NCI-H526 (cell line): Measurements from ENCODE around the gene MEIOSIN.
"Not testable (repeated sequence)": the region's sequence is repeated elsewhere in the genome, so short reads cannot be mapped to it uniquely, and the experiment has no call there.

Source experiments
- DNase-seq, 2 experiments: peaks; one replicate each; lab custom pipeline; 2025; lab: John Stamatoyannopoulos, UW

The MEIOSIN gene, protein sequence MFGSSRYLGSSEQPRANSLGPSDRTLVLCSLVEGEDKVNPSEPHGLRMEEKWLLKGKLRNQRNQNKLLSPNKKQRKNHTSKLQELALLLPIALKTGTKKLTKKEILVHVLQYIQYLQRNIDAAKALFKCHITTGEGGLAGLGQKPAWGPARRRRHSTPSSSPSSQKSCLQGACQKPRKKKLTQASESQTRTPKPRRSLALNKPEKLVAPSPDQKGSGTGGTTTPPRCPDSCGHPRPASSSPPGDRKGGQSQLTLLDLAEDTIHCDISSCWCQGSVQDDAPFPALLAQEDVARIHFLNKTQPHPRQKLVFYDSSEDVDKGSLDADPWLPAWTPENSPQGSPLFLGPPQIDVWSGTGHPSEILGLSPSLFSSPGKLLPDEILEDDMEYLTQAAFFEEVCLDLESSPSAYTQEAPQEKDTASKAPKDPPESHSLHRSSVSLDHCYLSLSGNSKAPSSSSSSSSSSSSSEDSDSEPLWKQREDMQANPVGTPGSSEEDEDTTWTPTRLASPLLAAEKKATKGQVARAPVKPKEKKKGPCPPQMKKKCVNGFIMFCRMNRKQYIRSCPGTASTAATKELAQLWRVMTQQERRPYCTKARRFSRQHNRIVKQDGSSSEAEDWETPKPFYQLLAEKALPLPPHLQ

DNA sequence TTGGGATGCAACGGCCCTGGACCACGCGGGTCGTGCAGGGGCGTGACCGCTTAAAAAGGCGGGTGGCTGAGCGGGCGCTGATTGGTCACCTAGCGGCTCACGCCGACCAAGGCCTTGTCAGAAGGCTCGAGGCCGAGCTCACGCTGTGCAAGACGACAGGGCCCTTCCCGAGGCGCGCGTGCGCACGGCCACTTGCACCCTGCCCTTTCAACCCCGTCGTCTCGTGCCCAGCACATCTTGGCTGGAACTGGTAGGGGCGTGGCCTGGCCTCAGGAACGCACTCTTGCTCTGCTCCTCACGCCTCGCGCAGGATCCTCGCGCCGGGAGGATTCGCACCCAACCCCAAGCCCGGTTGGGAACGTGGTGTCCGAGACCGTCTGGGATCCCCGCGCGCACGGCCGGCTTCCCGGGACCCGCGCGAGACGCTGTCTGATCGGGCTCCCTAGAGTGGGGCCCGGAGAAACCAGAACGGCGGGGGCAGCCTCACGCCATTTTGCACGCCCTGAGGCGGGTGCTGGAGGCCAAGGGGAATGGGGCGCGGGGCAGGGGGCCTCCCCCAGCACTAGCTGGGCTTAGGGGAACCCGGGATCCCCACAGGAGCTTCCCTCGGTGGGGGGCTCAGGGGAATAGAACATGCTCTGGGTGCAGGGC lies at the start of gene MEIOSIN:
TSS of gene MEIOSIN (plus strand) at position 280 of the 651 bp plus-strand sequence. CDS start 1,938 bp downstream, outside the sequence.
- DNase-seq, result no peak

DNA sequence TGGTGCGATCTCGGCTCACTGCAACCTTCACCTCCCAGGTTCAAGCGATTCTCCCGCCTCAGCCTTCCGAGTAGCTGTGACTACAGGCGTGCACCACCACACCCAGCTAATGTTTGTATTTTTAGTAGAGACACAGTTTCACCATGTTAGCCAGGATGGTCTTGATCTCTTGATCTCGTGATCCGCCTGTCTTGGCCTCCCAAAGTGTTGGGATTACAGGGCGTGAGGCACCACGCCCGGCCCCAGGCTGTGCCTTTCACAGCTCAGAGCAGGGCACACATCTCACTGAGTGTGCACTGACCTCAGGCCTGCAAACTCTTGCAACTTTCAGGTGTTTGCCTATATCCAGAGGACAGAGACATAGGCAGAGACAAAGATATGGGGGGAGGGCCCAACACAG lies 48.2 kb upstream of the MEIOSIN start:
- not testable (repeated sequence) for DNase-seq

DNA sequence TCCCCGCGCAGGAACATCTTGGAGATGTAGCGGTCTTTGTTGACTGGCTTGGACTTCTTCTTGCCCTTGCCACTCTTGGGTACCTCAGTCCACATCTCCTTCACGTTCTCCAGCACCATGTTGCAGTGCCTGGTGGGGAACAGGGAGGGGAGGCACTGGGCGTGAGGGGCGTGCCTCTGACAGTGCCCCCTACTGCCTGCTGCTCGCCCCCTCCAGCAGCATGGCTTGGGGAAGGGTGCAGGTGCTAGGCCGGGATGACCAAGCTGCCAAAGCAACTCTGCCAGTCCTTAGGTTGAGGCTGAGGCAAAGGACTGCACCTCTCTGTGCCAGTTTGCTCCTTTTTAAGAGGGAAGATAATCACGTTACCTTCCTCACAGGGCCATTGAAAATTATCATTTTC lies 45.6 kb upstream of the MEIOSIN start:
- no peak for DNase-seq

DNA sequence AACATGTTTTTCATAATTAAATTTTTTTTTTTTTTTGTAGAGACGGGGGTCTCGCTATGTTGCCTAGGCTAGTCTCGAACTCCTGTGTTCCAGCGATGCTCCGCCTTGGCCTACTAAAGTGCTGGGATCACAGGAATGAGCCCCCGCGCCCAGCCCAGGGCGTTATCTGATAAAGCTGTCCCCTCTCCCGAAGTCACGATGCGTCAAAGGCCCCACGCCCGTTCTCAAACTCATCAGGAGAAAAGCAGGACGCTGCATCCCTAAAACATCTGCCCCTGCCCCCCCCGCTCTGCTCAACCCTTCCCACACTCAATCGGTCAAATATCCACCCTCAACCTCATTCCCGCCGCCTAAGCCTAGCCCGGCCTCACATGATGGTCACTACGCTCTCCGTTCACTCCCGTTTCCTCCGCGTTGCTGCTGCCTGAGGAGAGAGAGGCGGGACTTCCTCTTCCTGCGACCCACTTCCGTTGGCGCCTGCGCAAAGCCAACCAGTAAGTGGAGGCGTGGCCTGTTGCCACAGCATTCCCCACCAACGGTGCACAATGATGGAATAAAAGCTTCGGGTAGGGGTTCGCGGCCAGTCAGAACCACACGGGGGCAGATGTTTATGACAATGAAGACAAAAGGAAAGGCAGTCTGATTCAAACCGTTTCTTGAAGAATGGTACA lies 41.6 kb upstream of the MEIOSIN start, which contains the start of gene SNRPD2:
TSS of gene SNRPD2 (minus strand) at position 438 of the 671 bp plus-strand sequence. CDS start at position 373, 65 bp downstream.
- peak; percentile 94 to 95 for DNase-seq

DNA sequence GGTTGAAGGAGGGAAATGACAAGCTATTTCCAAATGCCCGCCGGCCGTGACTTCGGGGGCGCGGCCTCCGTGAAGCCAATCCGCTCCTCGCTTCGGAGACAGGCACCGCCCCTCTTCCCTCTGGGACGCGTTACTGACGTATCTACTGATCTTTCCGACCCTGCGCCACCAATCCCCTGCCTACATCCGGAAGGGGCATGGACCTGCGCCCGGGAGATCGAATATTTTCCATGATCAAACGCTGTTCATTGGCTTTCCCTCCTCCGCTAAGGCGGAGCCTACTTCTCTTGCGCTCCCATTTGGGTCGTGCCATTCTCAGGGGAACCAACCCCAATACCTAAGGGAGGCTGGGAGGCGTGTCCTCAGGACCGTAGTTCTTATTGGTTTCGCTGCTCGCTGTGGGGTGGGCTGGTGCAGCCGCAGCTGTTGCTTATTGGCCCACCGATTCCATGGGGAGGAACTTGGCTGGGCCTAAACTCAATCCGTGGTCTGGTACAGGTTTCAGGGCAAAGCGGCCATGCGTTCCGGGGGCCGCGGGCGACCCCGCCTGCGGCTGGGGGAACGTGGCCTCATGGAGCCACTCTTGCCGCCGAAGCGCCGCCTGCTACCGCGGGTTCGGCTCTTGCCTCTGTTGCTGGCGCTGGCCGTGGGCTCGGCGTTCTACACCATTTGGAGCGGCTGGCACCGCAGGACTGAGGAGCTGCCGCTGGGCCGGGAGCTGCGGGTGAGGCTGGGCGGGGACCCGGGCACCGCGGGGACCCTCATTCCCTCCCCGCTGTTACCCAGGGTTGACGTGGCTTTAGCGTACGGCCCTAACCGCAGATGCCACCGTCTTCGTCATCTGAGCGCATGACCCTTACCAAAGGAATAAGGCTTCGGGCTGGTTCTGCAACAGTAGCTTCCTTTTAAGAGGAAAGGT lies 40.8 kb upstream of the MEIOSIN start, which contains the start of gene QPCTL:
TSS of gene QPCTL (plus strand) at position 480 of the 919 bp plus-strand sequence. CDS start at position 518, 38 bp downstream.
- DNase-seq, result peak; percentile 99

DNA sequence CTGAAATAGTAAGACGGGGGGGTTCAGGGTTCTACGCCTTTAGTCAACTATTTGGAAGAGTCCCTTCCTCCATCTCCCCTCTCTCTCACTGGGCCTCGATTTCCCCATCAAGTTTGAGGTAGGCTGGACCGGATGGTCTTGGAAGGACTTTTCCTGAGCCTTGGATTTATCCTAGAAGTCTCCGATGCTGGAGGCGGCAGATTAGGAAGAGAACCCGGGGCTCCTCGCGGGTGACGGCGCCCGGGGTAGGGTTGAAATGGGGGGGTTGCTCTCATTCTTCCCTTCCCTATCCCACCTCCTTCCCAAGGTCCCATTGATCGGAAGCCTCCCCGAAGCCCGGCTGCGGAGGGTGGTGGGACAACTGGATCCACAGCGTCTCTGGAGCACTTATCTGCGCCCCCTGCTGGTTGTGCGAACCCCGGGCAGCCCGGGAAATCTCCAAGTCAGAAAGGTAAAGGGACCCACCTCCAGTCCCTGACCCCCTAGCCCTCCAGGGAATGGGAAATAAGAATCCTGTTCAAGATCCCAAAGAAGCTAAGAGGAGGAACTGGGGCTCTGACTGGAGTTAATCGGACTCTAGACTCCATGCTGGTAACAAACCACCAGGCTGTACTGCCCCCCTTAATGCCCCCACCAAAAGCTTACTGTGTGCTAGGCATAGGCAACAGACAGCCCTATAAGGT lies 40.0 kb upstream of the MEIOSIN start:
- peak; percentile 15 to 82 for DNase-seq

DNA sequence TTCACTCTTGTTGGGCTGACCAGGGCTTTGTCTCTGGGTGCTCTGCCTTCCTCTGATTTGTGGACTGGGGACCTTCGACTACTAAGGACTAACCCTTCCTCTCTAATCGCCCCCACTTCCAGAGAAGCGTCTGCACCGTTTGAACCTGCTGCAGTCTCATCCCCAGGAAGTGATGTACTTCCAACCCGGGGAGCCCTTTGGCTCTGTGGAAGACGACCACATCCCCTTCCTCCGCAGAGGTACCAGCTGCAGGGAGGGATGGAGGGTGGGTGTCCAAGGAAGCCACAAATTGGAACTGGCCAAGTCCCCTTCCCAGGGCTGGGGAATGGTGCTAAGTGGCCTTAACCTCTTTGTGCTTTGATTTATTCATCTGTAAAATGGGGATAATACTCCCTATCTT lies 31.6 kb upstream of the MEIOSIN start:
- no peak for DNase-seq

DNA sequence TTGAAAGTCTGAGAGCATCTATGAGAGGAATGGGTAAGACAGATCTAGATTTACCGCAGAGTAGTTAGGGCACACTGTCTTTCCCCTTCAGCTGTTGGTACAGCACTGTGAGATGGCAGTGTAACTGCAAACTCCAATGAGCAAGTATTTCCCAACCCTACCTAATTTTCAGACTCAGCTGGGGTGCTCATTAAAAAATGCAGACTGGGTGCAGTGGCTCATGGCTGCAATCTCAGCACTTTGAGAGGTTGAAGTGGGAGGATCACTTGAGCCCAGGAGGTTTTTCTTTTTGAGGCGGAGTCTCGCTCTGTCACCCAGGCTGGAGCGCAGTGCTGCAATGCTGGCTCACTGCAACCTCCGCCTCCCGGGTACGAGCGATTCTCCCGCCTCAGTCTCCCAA lies 28.1 kb upstream of the MEIOSIN start:
- DNase-seq, result no peak

DNA sequence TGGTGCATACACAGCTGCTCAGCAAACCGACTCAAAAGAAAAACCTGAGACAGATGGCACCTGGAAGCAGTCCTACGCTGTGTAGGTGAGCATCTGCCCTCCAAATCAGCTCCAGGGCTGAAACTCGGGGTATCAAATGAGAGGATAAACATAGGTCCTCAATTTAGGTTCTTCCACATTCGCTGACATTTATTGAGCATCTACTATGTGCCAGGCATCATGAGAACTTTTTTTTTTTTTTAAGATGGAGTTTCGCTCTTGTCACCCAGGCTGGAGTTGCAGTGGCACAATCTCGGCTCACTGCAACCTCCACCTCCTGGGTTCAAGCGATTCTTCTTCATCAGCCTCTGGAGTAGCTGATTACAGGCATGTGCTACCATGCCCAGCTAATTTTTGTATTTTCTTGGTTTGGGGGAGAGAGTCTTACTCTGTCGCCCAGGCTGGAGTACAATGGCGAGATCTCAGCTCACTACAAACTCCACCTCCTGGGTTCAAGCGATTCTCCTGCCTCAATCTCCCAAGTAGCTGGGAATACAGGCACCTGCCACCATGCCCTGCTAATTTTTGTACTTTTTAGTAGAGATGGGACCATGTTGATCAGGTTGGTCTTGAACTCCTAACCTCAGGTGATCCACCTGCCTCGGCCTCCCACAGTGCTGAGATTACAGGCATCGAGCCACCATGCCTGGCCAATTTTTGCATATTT lies 27.4 kb upstream of the MEIOSIN start:
- no peak for DNase-seq

DNA sequence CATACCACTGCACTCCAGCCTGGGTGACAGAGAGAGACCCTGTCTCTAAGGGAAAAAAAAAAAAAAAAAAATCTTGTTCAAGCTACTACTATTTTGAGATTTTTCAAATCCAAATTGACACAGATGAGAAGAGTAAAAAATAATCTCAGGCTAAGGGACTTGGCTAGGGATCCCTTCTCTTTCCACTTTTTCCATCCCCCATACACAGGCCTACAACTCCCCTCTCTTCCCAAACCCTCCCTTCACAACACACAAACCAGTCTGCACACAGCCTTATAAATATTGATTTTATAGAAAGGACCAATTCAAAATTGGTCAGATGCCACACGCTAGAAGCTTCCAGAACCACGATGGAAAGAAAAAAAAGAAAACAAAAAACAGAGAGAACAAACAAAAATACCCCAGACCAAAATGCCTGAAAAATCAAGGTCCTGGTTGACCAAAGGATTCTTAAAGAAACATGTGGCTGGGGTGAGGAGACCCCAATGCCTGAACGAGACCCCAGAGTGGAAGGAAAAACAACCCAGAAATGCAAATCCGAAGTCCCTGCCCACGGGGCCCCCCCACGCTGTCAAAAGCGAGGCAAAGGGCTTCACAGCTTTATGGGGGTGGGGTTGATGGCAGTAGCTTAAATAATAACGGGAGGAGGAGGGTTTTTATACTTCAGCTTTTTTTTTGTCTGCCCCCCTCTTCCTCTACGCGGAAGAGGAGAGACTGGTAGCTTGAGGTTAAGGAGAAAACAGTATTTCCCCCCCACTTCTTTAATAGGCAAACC lies 22.7 kb upstream of the MEIOSIN start:
- DNase-seq, result no peak

DNA sequence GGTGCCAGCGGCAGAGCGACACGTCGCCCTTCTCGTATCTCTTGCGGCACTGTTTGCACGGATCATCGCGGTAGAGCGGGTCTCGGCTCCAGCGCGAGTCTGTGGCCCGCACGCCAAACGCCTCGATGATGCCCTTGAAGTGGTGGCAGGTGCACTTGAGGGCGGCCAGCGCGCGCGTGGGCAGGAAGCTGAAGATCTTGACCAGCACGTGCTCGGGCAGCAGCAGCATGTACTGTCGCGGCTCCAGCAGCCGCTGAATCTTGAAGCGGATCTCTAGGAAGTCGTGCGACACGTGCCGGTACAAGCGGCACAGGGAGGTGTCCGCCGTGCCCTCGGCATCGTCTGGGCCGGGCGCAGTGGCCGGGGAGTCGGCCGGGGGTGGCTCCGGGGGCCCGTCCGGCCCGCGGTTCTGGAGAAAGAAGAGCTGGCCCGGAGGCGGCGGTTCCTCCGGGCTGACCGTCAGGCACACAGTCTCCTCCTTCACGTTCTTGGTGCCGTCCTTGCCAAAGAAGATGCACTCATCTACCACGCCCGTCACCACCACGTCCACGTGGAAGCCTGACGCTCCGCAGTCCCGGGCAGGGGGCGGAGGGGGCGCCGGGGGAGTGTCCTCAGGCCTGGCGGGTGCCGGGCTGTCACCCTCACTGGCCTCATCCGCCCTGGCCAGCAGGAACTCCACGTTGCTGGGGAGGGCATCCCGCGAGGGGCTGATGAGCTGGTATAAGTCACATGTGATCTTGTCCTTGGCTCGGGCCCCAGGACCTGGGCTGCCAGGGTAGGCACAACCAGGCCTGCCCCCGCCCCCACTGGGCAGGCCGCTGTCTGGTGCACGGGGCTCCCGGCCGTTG lies 21.2 kb upstream of the MEIOSIN start:
- DNase-seq, result no peak

DNA sequence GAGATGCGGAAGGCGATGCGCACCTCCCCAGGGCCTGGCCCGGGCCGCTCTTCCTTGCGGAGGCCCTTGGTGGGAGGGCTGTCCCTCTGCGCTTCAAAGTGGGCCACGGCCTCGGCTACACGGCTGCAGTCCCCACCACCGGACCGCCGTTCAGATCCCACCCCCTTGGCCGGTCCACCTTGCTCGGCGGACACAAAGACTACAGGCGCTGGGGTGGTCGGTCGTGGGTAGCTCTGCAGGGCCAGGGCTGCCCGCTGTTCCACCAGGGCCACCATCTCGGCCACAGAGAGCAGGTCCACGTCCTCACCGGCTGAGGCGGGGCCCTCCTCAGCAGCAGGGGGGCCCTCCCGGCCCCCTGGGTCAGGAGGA lies 20.6 kb upstream of the MEIOSIN start:
- no peak for DNase-seq

DNA sequence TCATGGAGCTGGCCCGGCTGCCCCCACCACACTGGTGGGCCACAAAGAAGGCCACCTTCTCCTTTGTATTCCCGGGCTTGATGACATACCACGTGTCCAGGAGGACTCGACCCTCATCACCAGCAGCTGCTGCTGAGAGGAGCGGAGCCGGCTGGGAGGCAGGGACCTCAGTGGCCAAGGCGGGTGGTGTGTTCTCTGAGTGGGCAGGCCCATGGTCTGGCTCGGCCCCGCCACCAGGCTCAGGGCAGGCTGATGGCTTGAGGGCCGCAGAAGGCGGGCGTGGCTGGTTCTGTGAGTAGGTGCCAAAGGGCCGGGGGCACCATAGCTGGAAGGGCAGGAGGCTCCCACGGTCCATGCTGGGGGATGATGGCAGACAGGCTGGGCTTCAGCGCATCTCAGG lies 20.1 kb upstream of the MEIOSIN start:
- no peak for DNase-seq

DNA sequence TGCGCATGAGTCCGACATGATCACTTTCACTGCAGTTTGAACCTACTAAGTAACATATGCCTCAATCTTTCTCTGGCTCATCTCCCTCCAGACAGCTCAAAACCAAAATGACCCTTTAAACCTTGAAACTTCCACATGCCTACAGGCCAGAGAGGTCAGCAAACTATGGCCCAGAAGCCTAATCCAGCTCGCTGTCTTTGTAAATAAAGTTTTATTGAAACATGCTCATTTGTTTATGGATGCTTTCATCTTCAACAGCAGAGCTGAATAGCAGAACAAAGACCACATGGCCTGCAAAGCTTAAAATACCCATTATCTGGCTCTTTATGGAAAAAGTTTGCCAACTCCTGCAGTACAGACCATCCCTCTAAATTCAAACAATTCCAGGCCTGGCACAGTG lies 18.1 kb upstream of the MEIOSIN start:
- DNase-seq, result no peak

DNA sequence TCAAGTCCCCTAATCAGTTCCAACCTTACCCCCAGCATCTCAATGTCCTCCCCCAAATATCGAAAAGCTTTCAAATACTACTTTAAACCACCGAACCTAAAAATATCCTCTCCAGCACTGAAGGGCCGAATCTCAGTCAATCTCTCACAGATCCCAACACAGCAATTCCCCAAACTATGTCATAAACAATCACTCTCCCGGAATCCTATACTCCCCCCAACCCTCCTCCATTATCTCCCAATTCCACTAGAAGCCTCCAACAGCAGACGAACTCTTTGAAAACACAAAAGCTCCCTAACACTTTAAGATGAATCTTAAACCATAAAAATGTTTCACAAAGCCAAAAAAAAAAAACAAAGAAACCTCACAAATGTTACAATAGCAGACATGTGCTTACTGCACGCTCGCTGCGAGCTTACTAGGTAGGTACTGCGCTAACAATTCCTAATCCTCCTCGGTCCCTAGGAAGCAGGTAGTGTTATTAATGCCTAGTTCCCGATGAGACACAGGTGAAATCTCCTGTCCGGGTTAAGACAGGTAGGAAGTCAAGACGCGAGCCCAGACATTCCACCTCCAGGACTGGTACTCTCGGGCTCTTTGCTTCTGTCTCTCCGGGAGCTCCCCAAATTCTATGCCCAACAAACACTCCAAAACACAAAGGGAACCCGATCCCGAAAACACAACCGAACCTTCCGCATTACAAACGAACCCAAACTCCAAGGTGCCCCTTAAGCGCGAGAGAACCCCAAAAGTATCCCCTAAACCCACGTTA lies 16.7 kb upstream of the MEIOSIN start:
- DNase-seq, result peak; percentile 19 to 39

DNA sequence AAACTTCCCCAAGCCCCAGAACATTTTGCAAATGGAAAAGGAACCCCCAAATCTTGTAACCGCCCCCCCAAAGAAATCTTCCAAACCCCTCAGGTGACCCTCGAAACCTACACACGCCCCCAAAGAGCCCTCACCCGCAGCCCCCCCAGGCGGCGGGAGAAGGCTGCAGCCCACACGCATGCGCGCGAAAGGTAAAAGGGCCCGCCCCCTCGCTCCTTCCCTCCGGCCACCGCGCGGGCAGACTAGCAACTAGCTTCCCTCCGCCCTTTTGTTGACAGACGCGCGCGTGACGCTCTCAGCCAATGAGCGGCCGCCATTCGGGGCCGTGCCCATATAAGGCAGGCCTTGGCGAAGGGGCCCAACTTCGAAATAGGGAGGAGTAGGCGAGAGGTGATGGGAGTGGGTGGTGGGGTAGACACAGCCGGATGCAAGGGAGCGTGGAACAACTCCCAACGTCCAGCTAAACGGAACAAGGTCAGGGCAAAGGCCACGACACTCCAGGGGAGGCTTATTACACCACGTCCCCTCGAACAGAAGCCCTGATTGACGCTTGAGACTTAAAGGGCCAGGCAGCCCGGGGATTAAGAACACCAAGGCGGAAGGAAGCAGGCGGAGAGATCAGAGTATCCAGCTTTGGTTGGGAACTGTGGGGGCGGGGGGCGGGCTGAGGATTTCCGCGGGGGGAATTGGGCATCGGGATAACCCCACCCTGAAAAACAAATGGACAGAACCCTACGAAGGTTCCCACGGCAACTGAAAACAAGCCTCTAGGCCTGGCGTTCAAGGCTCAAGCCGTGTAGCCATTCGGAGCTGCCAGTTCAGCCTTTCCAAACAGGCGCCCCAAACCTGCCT lies 15.9 kb upstream of the MEIOSIN start:
- DNase-seq, result peak; percentile 98 to 99
